Prostate gland (tissue), 2 donors: ENCODE measurements around the gene BDH1.
"Not testable (repeated sequence)": the region's sequence is repeated elsewhere in the genome, so short reads cannot be mapped to it uniquely, and the experiment has no call there.

Experiments
- POLR2A ChIP-seq: fragments of 450-650 bp; IDR thresholded peaks from one replicate; pipeline ENCODE4 v1.6.1; 2016; ENCODE audit warnings: antibody characterized with exemption, mild to moderate bottlenecking
- TF ChIP-seq, protein P1 (sequence below), 4 experiments: fragments of 200-600 bp in 2 of 4; fragments of 450-650 bp in 2 of 4; sonication (generic) in 2 of 4; IDR thresholded peaks; 1 replicate in 3 of 4; 2 replicates in 1 of 4; pipeline ENCODE4 v1.5.1; 2016 to 2019; ENCODE audit warnings: antibody characterized with exemption in 4 of 4, mild to moderate bottlenecking in 2 of 4, moderate library complexity in 2 of 4

DNA sequence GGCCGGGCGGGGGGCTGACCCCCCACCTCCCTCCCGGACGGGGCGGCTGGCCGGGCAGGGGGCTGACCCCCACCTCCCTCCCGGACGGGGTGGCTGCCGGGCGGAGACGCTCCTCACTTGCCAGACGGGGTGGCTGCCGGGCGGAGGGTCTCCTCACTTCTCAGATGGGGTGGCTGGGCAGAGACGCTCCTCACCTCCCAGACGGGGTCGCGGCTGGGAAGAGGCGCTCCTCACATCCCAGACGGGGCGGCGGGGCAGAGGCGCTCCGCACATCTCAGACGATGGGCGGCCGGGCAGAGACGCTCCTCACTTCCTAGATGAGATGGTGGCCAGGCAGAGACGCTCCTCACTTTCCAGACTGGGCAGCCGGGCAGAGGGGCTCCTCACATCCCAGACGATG, 46.6 kb upstream of the BDH1 start:
- TF ChIP-seq, protein P1, sequence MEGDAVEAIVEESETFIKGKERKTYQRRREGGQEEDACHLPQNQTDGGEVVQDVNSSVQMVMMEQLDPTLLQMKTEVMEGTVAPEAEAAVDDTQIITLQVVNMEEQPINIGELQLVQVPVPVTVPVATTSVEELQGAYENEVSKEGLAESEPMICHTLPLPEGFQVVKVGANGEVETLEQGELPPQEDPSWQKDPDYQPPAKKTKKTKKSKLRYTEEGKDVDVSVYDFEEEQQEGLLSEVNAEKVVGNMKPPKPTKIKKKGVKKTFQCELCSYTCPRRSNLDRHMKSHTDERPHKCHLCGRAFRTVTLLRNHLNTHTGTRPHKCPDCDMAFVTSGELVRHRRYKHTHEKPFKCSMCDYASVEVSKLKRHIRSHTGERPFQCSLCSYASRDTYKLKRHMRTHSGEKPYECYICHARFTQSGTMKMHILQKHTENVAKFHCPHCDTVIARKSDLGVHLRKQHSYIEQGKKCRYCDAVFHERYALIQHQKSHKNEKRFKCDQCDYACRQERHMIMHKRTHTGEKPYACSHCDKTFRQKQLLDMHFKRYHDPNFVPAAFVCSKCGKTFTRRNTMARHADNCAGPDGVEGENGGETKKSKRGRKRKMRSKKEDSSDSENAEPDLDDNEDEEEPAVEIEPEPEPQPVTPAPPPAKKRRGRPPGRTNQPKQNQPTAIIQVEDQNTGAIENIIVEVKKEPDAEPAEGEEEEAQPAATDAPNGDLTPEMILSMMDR (IDR thresholded peaks at IDR 0.05), result not testable (repeated sequence)
- TF ChIP-seq POLR2A, result not testable (repeated sequence)
